ENCODE measurements around the gene MERTK. TPM values are rescaled to one million over a fixed set of nuclear protein-coding genes. Genes with fewer than 3 reads are reported as not detected.

The MERTK gene
- total and polyA plus RNA-seq, 2 donors (not counting 1 experiment from before 2014, with no cell fraction given) = 0.34 to 6.6 TPM

- no peaks in the 10 kb centered on the region for H3K9me3 ChIP-seq (ENCODE audit: control insufficient read depth, insufficient read depth, low read depth, low read length)
- H3K27ac ChIP-seq (ENCODE audit: insufficient read depth, low read length) = no peak overlapping the region
- H3K4me1 ChIP-seq (ENCODE audit: control insufficient read depth, extremely low read depth, insufficient read depth, low read length) = no peaks in the 10 kb centered on the region
- no peak overlapping the region for H2AFZ ChIP-seq (ENCODE audit: low read length)
- no peaks in the 10 kb centered on the region for H3K79me2 ChIP-seq (ENCODE audit: control insufficient read depth, insufficient read depth, low read length)
- no peaks in the 10 kb centered on the region for H3K36me3 ChIP-seq (ENCODE audit: control insufficient read depth, insufficient read depth, low read length)
- no peak for TF ChIP-seq EZH2 (IDR thresholded peaks at IDR 0.05; ENCODE audit: low read length, missing control alignments)
- TF ChIP-seq CTCF (conservative IDR thresholded peaks at IDR 0.05 in 1 of 2, IDR thresholded peaks at IDR 0.05 in 1 of 2; ENCODE audit: low read depth in 1 of 2, low read length in 2 of 2) = no peak
- no peak overlapping the region for H3K9ac ChIP-seq (ENCODE audit: insufficient read depth, low read length)
- no peak for DNase-seq (ENCODE audit: low read depth in 2 of 2)
- H3K4me2 ChIP-seq (ENCODE audit: extremely low read depth, insufficient read depth, low read length) = no peak overlapping the region
- no peaks in the 10 kb centered on the region for H3K27me3 ChIP-seq (ENCODE audit: control insufficient read depth, insufficient read depth, low read length)
- no peak overlapping the region for H3K4me3 ChIP-seq (replicated peaks in 1 of 4; ENCODE audit: control extremely low read depth in 1 of 4, insufficient read depth in 1 of 4, low read depth in 3 of 4, low read length in 4 of 4)
- no peaks in the 10 kb centered on the region for H4K20me1 ChIP-seq (ENCODE audit: control insufficient read depth, extremely low read depth, insufficient read depth, low read length)
Observed at GRCh38 chr2:112045446-112046014, 147.1 kb downstream of the MERTK start.

GRCh38 chr2:112046231-112046630 is 147.8 kb downstream of the MERTK start:
- Histone ChIP-seq H3K4me2 (ENCODE audit: extremely low read depth, insufficient read depth, low read length) (no peak overlapping the region), H3K27me3 (ENCODE audit: control insufficient read depth, insufficient read depth, low read length) (no peaks in the 10 kb centered on the region), H3K27ac (ENCODE audit: insufficient read depth, low read length) (no peak overlapping the region), H3K9me3 (ENCODE audit: control insufficient read depth, insufficient read depth, low read depth, low read length) (no peaks in the 10 kb centered on the region), H2AFZ (ENCODE audit: low read length) (no peak overlapping the region), H4K20me1 (ENCODE audit: control insufficient read depth, extremely low read depth, insufficient read depth, low read length) (no peaks in the 10 kb centered on the region), H3K4me3 (replicated peaks in 1 of 4; ENCODE audit: control extremely low read depth in 1 of 4, insufficient read depth in 1 of 4, low read depth in 3 of 4, low read length in 4 of 4) (no peak overlapping the region), H3K79me2 (ENCODE audit: control insufficient read depth, insufficient read depth, low read length) (no peaks in the 10 kb centered on the region), H3K9ac (ENCODE audit: insufficient read depth, low read length) (no peak overlapping the region), H3K36me3 (ENCODE audit: control insufficient read depth, insufficient read depth, low read length) (no peaks in the 10 kb centered on the region), H3K4me1 (ENCODE audit: control insufficient read depth, extremely low read depth, insufficient read depth, low read length) (no peaks in the 10 kb centered on the region)
- TF ChIP-seq EZH2 (IDR thresholded peaks at IDR 0.05; ENCODE audit: low read length, missing control alignments) (no peak), CTCF (conservative IDR thresholded peaks at IDR 0.05 in 1 of 2, IDR thresholded peaks at IDR 0.05 in 1 of 2; ENCODE audit: low read depth in 1 of 2, low read length in 2 of 2) (no peak)
- DNase-seq (ENCODE audit: low read depth in 2 of 2) = no peak

- no peak overlapping the region for H3K4me2 ChIP-seq (ENCODE audit: extremely low read depth, insufficient read depth, low read length)
- no peaks in the 10 kb centered on the region for H3K79me2 ChIP-seq (ENCODE audit: control insufficient read depth, insufficient read depth, low read length)
- no peak for DNase-seq (ENCODE audit: low read depth in 2 of 2)
- no peaks in the 10 kb centered on the region for H3K9me3 ChIP-seq (ENCODE audit: control insufficient read depth, insufficient read depth, low read depth, low read length)
- no peaks in the 10 kb centered on the region for H4K20me1 ChIP-seq (ENCODE audit: control insufficient read depth, extremely low read depth, insufficient read depth, low read length)
- no peaks in the 10 kb centered on the region for H3K4me1 ChIP-seq (ENCODE audit: control insufficient read depth, extremely low read depth, insufficient read depth, low read length)
- H3K36me3 ChIP-seq (ENCODE audit: control insufficient read depth, insufficient read depth, low read length) = no peaks in the 10 kb centered on the region
- TF ChIP-seq CTCF (conservative IDR thresholded peaks at IDR 0.05 in 1 of 2, IDR thresholded peaks at IDR 0.05 in 1 of 2; ENCODE audit: low read depth in 1 of 2, low read length in 2 of 2) = no peak
- no peak for TF ChIP-seq EZH2 (IDR thresholded peaks at IDR 0.05; ENCODE audit: low read length, missing control alignments)
- no peak overlapping the region for H2AFZ ChIP-seq (ENCODE audit: low read length)
- no peak overlapping the region for H3K4me3 ChIP-seq (replicated peaks in 1 of 4; ENCODE audit: control extremely low read depth in 1 of 4, insufficient read depth in 1 of 4, low read depth in 3 of 4, low read length in 4 of 4)
- H3K27ac ChIP-seq (ENCODE audit: insufficient read depth, low read length) = no peak overlapping the region
- no peaks in the 10 kb centered on the region for H3K27me3 ChIP-seq (ENCODE audit: control insufficient read depth, insufficient read depth, low read length)
- H3K9ac ChIP-seq (ENCODE audit: insufficient read depth, low read length) = no peak overlapping the region
Observed at GRCh38 chr2:112047537-112048235, 149.3 kb downstream of the MERTK start.
